Glomerular endothelial cell (primary cell): ENCODE data around the gene PRMT5. TPM values are rescaled to one million over a fixed set of nuclear protein-coding genes. Genes with fewer than 3 reads are reported as not detected.
"Not testable (repeated sequence)": the region's sequence is repeated elsewhere in the genome, so short reads cannot be mapped to it uniquely, and the experiment has no call there.

ENCODE experiments used
- DNase-seq: peaks from one replicate; pipeline ENCODE4 v3.0.0-alpha.2; 2011; ENCODE audit warnings: low read depth, low spot score; ENCODE audit errors: extremely low read depth
- total RNA-seq: library from RNA; depleted of rRNA; stranded (reverse); fragments of >200 nt; gene quantifications from 2 replicates; pipeline ENCODE4 v1.2.3, GENCODE V29; 2015

Gene PRMT5
- total RNA-seq, 1 donor from 2014 or later, result 44.9 TPM

DNA sequence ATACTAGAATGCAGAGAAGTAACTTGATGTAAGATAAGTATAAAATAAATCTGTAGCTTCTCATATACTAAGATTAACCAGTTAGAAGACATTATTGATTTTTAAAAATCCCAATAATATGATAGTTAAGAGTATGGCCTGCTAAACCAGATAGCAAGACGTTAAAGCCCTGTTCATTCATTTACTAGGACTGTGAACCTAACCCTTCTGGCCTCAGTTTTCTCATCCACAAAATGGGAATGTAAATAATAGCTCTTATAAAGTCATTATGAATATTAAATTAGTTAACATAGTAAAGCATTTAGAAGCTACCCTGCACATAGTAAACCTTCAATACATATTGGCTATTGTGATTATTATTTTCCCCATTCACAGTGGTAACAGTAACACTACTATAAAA lies 6.0 kb upstream of the PRMT5 start:
- DNase-seq, result no peak

DNA sequence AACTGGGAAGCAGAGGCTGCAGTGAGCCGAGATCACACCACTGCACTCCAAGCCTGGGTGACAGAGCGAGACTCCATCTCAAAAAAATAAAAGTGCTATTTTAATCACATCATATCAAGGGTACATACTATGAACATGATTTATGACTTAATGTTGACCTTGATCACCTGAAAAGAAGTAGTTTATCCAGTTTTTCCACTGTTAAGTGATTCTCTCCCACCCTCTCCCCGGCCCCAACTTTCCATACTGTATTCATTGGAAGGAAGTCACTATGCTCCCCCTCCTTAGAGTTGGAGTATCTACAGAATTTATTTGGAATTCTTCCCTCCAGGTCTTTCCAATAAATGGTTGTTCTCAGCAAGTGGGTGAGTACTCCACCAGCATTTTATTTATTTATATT lies 3.0 kb upstream of the PRMT5 start:
- DNase-seq, result no peak

DNA sequence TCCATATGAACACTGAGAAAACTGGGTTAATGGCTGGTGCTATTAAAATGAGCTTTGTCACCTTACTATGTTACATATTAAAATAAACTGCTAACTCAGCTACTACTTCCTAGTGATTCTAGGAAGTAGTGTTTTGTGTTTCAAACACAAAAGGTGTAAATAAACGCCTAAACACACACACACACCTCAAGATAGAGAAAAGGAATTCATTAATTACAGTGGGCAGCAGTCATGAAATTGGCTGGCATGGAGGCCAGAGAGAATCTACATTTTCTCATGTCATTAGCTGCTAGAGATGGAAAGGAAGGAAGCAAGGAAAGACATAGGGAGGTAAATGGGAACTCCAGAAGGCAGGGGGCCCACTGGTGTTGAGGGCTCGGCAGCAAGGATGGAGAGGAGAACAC lies 787 bp upstream of the PRMT5 start:
- no peak for DNase-seq

- no peak for DNase-seq
Observed at GRCh38 chr14:22928237-22929103, 706 bp downstream of the PRMT5 start.

GRCh38 chr14:22926316-22926715 lies 2.9 kb downstream of the PRMT5 start:
- no peak for DNase-seq

- DNase-seq, result no peak
Observed at GRCh38 chr14:22925513-22925912, 3.7 kb downstream of the PRMT5 start.

GRCh38 chr14:22923746-22924145 lies 5.4 kb downstream of the PRMT5 start:
- no peak for DNase-seq

- no peak for DNase-seq
Observed at GRCh38 chr14:22922294-22922693, 6.9 kb downstream of the PRMT5 start.

DNA sequence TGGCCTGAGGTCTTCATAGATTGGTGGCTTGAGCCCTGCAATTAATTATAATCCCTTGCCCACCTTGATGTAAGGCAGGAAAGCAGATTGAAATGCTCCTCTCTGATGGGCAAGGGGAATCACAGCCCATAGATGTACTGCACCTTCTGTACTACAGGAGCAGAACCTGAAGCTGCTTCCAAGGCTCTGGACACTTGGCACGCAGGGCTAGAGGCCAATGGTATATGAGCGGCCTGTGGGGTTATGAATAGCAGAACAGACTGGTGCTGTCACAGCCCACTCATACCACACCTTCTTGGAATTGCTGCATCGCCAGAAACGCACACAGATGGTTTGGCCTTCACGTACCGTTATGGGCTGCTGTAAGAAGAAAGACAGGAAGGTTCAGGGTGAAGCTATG lies 8.5 kb downstream of the PRMT5 start:
- no peak for DNase-seq

- no peak for DNase-seq
Observed at GRCh38 chr14:22919601-22919921, 9.6 kb downstream of the PRMT5 start.

DNA sequence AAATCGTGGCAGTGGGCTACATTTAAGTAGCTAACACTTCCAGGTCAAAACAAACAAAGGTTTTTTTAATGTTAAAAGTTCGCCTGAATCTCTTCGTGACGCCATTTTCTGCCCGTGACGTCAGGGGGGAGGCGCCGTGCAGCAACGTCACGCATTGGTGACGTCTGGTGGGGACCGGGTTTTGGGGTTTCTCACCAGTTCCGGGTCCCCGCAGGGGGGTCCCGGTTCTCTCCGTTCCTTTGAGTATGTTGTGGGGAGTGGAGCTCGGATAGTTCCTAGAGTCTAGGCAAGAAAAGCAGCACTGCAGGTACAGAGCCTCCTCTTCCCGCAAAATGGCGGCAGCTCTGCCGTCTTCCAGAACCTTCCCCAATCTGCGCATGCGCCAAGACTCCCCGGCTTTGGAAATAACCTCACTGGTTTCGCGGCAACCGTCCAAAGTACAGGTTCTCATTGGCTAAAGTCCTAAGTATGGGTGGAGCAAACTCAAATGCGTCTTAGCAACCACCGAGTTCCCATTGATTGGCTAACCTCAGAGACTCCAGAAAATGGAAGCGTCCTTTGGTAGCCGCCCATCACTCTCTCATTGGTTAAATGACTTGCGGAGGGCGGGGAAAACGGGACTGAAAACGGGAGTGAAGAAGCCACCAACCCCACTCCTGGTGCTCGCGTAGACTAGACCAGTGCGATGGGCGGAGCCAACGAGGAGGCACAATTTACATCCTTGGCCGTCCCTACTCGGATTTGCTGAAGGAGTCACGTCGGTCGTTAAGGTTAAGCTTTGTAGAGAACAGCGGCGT lies 10.2 kb downstream of the PRMT5 start, which contains the start of gene RBM23:
RBM23 (minus strand) TSS at position 346 of the 797 bp plus-strand sequence.
- peak; percentile 100 for DNase-seq

DNA sequence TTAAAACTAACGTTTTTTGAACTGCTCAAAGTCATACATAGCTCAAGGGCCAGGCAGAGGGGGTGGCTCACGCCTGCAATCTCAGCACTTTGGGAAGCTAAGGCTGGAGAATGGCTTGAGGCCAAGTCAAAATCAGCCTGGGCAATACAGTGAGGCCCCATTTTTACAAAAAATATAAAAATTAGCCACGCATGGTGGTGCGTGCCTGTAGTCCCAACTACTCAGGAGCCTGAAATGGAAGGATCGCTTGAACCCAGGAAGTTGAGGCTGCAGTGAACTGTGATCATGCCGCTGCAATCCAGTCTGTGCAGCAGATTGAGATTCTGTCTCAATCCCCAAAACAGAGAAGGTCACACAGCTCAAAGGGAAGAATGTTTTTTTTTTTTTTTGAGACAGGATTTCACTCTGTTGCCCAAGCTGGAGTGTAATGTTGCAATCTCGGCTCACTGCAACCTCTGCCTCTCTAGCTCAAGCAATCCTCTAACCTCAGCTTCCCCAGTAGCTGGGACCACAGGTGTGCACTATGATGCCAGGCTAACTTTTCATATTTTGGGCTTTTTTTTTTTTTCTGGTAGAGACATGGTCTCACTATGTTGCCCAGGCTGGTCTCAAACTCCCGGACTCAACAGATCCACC lies 13.2 kb downstream of the PRMT5 start:
- no peak for DNase-seq

GRCh38 chr14:22914836-22915235 lies 14.3 kb downstream of the PRMT5 start:
- not testable (repeated sequence) for DNase-seq

DNA sequence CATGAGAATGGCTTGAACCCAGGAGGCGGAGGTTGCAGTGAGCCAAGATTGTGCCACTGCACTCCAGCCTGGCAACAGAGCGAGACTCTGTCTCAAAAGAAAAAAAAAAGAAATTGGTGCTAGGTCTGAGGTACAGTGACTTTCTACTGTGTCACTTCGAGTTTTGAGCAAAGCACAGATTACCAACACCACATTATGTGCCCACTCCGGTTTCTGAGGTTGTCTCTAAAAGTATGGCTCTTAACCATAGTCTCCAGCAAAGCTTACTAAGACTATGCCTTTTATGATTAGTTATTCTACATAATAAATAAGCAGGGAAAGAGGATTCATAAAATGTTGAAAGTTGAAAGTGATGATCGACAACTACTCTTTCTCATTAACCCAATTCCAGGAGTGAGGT lies 18.3 kb downstream of the PRMT5 start:
- DNase-seq, result no peak

GRCh38 chr14:22908601-22909000 lies 20.6 kb downstream of the PRMT5 start:
- no peak for DNase-seq

DNA sequence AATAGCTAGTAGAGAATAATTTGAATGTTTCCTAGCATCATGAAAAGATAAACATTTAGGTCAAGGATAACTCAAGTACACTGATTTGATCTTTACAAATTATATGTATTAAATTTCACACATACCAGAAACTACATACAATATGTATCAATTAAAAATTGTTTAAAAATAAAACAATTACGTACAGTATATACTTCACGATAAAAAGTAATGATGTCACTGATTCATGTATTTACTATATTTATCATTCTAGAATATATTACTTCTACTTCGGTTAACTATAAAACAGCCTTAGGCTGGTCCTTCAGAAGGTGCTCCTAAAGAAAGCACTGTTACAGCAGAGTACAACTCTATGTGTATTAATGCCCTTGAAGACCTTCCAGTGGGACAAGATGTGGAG lies 21.7 kb downstream of the PRMT5 start:
- no peak for DNase-seq

DNA sequence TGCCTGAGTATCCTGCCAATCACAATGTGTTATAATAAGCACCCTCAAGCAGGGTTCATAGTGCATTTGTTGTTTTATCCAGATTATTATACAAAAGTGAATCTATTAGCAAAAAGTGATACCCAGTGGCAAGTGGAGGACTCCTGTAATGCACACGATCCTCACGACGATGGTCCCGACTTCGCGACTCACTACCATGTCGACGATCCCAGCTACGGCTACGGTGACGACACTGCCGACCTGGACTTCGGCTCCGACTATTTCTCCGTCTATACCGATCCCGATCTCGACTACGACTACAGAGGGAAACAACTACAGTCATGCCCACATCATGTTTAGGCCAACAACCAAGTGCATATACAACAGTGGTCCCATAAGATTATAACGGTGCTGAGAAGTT lies 23.1 kb downstream of the PRMT5 start:
- DNase-seq, result no peak

DNA sequence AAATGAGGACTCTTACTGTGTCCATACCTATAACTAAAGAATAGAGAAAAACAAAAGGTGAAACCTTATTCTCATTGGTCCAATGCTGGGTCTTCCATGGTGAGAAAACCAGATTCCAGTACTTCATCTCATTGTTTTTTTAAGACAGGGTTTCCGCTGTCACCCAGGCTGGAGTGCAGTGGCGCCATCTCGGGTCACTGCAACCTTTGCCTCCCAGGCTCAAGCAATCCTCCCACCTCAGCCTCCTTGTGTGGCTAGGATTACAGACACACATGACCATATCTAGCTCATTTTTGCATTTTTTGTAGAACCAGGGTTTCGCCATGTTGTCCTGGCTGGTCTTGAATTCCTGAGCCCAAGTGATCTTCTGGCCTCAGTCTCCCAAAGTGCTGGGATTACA lies 23.5 kb downstream of the PRMT5 start:
- DNase-seq, result no peak

DNA sequence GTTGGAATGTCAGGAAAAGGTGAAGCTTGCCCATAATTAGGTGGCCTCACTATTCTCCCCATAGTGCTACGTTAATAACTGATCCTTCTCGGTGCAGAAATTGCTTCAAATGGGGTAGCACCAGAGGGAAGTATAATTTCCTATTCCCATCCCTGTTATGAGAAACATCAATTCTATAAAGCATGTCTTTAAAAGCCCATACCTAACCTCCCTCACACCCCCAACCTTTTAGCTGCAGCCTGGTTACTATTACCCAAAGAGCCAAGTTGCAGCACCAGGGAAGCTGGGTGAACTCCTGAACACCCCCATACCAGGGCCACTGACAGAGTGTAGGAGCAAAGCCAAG lies 25.5 kb downstream of the PRMT5 start:
- DNase-seq, result no peak

- DNase-seq, result no peak
Observed at GRCh38 chr14:22901799-22902198, 27.4 kb downstream of the PRMT5 start.

GRCh38 chr14:22900081-22900799 lies 28.9 kb downstream of the PRMT5 start:
- DNase-seq, result no peak
